ENCODE measurements around the gene C4BPB.

Gene C4BPB

GRCh38 chr1:207102659-207103058 lies 14.0 kb downstream of the C4BPB start:
- TF ChIP-seq SIN3A (IDR thresholded peaks at IDR 0.05; ENCODE audit: borderline replicate concordance, insufficient read depth, low read length), result no peak
- TF ChIP-seq TAF1 (IDR thresholded peaks at IDR 0.05; ENCODE audit: borderline replicate concordance, insufficient read depth, low read length), result no peak
- TF ChIP-seq POLR2AphosphoS5 (IDR thresholded peaks at IDR 0.05; ENCODE audit: low read depth, low read length), result no peak
- no peak for TF ChIP-seq REST (IDR thresholded peaks at IDR 0.05; ENCODE audit: insufficient read depth in 1 of 2, low read depth in 2 of 2, low read length in 2 of 2)
- TF ChIP-seq FOXP2 (optimal IDR thresholded peaks at IDR 0.05; ENCODE audit: borderline replicate concordance, extremely low read depth, extremely low read length, insufficient read depth), result no peak

GRCh38 chr1:207103892-207104373 lies 15.3 kb downstream of the C4BPB start, which contains the start of gene C4BPA:
TSS of gene C4BPA (plus strand) at chr1:207104233. CDS start at chr1:207113026, 8,793 bp downstream.
- no peak for TF ChIP-seq SIN3A (IDR thresholded peaks at IDR 0.05; ENCODE audit: borderline replicate concordance, insufficient read depth, low read length)
- TF ChIP-seq REST (IDR thresholded peaks at IDR 0.05; ENCODE audit: insufficient read depth in 1 of 2, low read depth in 2 of 2, low read length in 2 of 2), result no peak
- no peak for TF ChIP-seq POLR2AphosphoS5 (IDR thresholded peaks at IDR 0.05; ENCODE audit: low read depth, low read length)
- no peak for TF ChIP-seq FOXP2 (optimal IDR thresholded peaks at IDR 0.05; ENCODE audit: borderline replicate concordance, extremely low read depth, extremely low read length, insufficient read depth)
- no peak for TF ChIP-seq TAF1 (IDR thresholded peaks at IDR 0.05; ENCODE audit: borderline replicate concordance, insufficient read depth, low read length)

GRCh38 chr1:207109004-207109403 lies 20.3 kb downstream of the C4BPB start:
- TF ChIP-seq SIN3A (IDR thresholded peaks at IDR 0.05; ENCODE audit: borderline replicate concordance, insufficient read depth, low read length), result no peak

GRCh38 chr1:207112616-207113296 lies 24.1 kb downstream of the C4BPB start:
- TF ChIP-seq FOXP2 (optimal IDR thresholded peaks at IDR 0.05; ENCODE audit: borderline replicate concordance, extremely low read depth, extremely low read length, insufficient read depth) (no peak), TAF1 (IDR thresholded peaks at IDR 0.05; ENCODE audit: borderline replicate concordance, insufficient read depth, low read length) (no peak), POLR2AphosphoS5 (IDR thresholded peaks at IDR 0.05; ENCODE audit: low read depth, low read length) (no peak), SIN3A (IDR thresholded peaks at IDR 0.05; ENCODE audit: borderline replicate concordance, insufficient read depth, low read length) (no peak), REST (IDR thresholded peaks at IDR 0.05; ENCODE audit: insufficient read depth in 1 of 2, low read depth in 2 of 2, low read length in 2 of 2) (no peak)

GRCh38 chr1:207115269-207115668 lies 26.6 kb downstream of the C4BPB start:
- TF ChIP-seq POLR2AphosphoS5 (IDR thresholded peaks at IDR 0.05; ENCODE audit: low read depth, low read length) (no peak), REST (IDR thresholded peaks at IDR 0.05; ENCODE audit: insufficient read depth in 1 of 2, low read depth in 2 of 2, low read length in 2 of 2) (no peak), SIN3A (IDR thresholded peaks at IDR 0.05; ENCODE audit: borderline replicate concordance, insufficient read depth, low read length) (no peak), TAF1 (IDR thresholded peaks at IDR 0.05; ENCODE audit: borderline replicate concordance, insufficient read depth, low read length) (no peak), FOXP2 (optimal IDR thresholded peaks at IDR 0.05; ENCODE audit: borderline replicate concordance, extremely low read depth, extremely low read length, insufficient read depth) (no peak)
